NCI-H446 treated with DMSO at 0.1 percent for 48 hours (cell line): Measurements from ENCODE around the gene KIAA1217.
"Not testable (repeated sequence)": the region's sequence is repeated elsewhere in the genome, so short reads cannot be mapped to it uniquely, and the experiment has no call there.

Source experiments
- DNase-seq: peaks from one replicate; lab custom pipeline; 2025; lab: John Stamatoyannopoulos, UW

KIAA1217 gene

GRCh38 chr10:24340883-24341282, 131.9 kb downstream of the KIAA1217 start:
- no peak for DNase-seq

GRCh38 chr10:24341371-24341770, 132.4 kb downstream of the KIAA1217 start:
- no peak for DNase-seq

GRCh38 chr10:24341897-24342296, 133.0 kb downstream of the KIAA1217 start:
- DNase-seq, result no peak

- no peak for DNase-seq
Measured at GRCh38 chr10:24343686-24344085, 134.7 kb downstream of the KIAA1217 start.

- no peak for DNase-seq
Measured at GRCh38 chr10:24344279-24344678, 135.3 kb downstream of the KIAA1217 start.

GRCh38 chr10:24344695-24345463, 135.9 kb downstream of the KIAA1217 start:
- no peak for DNase-seq

GRCh38 chr10:24346877-24347519, 138.1 kb downstream of the KIAA1217 start:
- DNase-seq, result no peak

- DNase-seq, result no peak
Measured at GRCh38 chr10:24349379-24350001, 140.6 kb downstream of the KIAA1217 start.

- DNase-seq, result no peak
Measured at GRCh38 chr10:24350070-24350921, 141.4 kb downstream of the KIAA1217 start.

- DNase-seq, result not testable (repeated sequence)
Measured at GRCh38 chr10:24350922-24351225, 141.9 kb downstream of the KIAA1217 start.

- DNase-seq, result no peak
Measured at GRCh38 chr10:24351961-24352360, 143.0 kb downstream of the KIAA1217 start.

GRCh38 chr10:24352399-24352798, 143.5 kb downstream of the KIAA1217 start:
- DNase-seq, result no peak

GRCh38 chr10:24353319-24353718, 144.4 kb downstream of the KIAA1217 start:
- DNase-seq, result no peak

GRCh38 chr10:24355056-24355688, 146.2 kb downstream of the KIAA1217 start:
- no peak for DNase-seq

GRCh38 chr10:24357344-24358004, 148.5 kb downstream of the KIAA1217 start:
- DNase-seq, result no peak

GRCh38 chr10:24358022-24358421, 149.1 kb downstream of the KIAA1217 start:
- no peak for DNase-seq

- no peak for DNase-seq
Measured at GRCh38 chr10:24360282-24361127, 151.6 kb downstream of the KIAA1217 start.

GRCh38 chr10:24363070-24363469, 154.1 kb downstream of the KIAA1217 start:
- DNase-seq, result no peak

- no peak for DNase-seq
Measured at GRCh38 chr10:24367688-24368087, 158.8 kb downstream of the KIAA1217 start.

GRCh38 chr10:24370877-24371276, 161.9 kb downstream of the KIAA1217 start:
- DNase-seq, result no peak
